SK-N-SH (cell line): Measurements from ENCODE around the gene STK16. TPM values are rescaled to one million over a fixed set of nuclear protein-coding genes. Genes with fewer than 3 reads are reported as not detected.

ENCODE experiments used
- CTCF ChIA-PET: fragments of 300-600, 350-600 bp; formaldehyde crosslinking; extraction: SDS; loops from one replicate; lab custom pipeline; 2021; lab: Yijun Ruan, JAX
- POLR2A ChIA-PET: fragments of 350-600 bp; sonication (Branson Sonifier 250); formaldehyde crosslinking; extraction: SDS; loops from one replicate; lab custom pipeline; 2020; ENCODE audit warnings: antibody characterized with exemption, inconsistent platforms; lab: Yijun Ruan, JAX
- DNase-seq: peaks from one replicate; pipeline ENCODE4 v3.0.0; 2012
- H2AFZ ChIP-seq: fragments of 200-600 bp; sonication (generic); 2 replicates; pipeline ENCODE4 v1.8.1; 2016; ENCODE audit warnings: antibody characterized with exemption, mild to moderate bottlenecking, low read depth
- H3F3A ChIP-seq: fragments of 200-600 bp; sonication (generic); replicated peaks from 2 replicates; pipeline ENCODE3; 2016; ENCODE audit warnings: antibody characterized with exemption, mild to moderate bottlenecking; ENCODE audit not compliant: insufficient read depth
- H3K27ac ChIP-seq, 2 experiments: fragments of 200-500 bp in 1 of 2; fragments of 200-600 bp in 1 of 2; sonication (Bioruptor generic) in 1 of 2; sonication (generic), shearing (Covaris generic) in 1 of 2; 2 replicates each; pipeline versions ENCODE4 v1.5.1 to v1.6.1; 2014 to 2016; ENCODE audit warnings: low read depth in 2 of 2, inconsistent platforms in 1 of 2, low read length in 1 of 2, mild to moderate bottlenecking in 1 of 2, mixed read lengths in 1 of 2
- H3K27me3 ChIP-seq: fragments of 200-600 bp; sonication (generic), shearing (Covaris generic); 2 replicates; pipeline ENCODE4 v1.6.1; 2016; ENCODE audit warnings: mixed run types; ENCODE audit not compliant: insufficient read depth
- H3K36me3 ChIP-seq, 2 experiments: fragments of 200-500 bp in 1 of 2; fragments of 200-600 bp in 1 of 2; sonication (Bioruptor generic) in 1 of 2; sonication (generic) in 1 of 2; replicated peaks in 1 of 2; 2 replicates each; pipeline versions ENCODE3 to v1.5.1; 2014 to 2016; ENCODE audit warnings: low read length in 1 of 2, mild to moderate bottlenecking in 1 of 2; ENCODE audit not compliant: insufficient read depth in 2 of 2, control insufficient read depth in 1 of 2
- H3K4me1 ChIP-seq, 2 experiments: fragments of 200-500 bp in 1 of 2; fragments of 200-600 bp in 1 of 2; sonication (Bioruptor generic) in 1 of 2; sonication (generic), shearing (Covaris generic) in 1 of 2; 2 replicates each; pipeline versions ENCODE4 v1.5.1 to v1.6.1; 2014 to 2016; ENCODE audit warnings: low read depth in 1 of 2, low read length in 1 of 2, mixed run types in 1 of 2; ENCODE audit not compliant: insufficient read depth in 2 of 2, control insufficient read depth in 1 of 2
- H3K4me2 ChIP-seq: fragments of 200-600 bp; sonication (generic), shearing (Covaris generic); 2 replicates; pipeline ENCODE4 v1.6.1; 2017; ENCODE audit warnings: mixed run types
- H3K4me3 ChIP-seq, 2 experiments: fragments of 200-500 bp in 1 of 2; fragments of 200-600 bp in 1 of 2; sonication (Bioruptor generic) in 1 of 2; sonication (generic), shearing (Covaris generic) in 1 of 2; 2 replicates each; pipeline versions ENCODE4 v1.5.1 to v1.8.1; 2014 to 2016; ENCODE audit warnings: low read depth in 2 of 2, inconsistent platforms in 1 of 2, low read length in 1 of 2, mild to moderate bottlenecking in 1 of 2, mixed read lengths in 1 of 2, moderate library complexity in 1 of 2
- H3K79me2 ChIP-seq: fragments of 200-600 bp; sonication (generic); 2 replicates; pipeline ENCODE4 v1.8.1; 2017; ENCODE audit warnings: mild to moderate bottlenecking; ENCODE audit not compliant: insufficient read depth
- H3K9ac ChIP-seq: fragments of 200-600 bp; sonication (generic); 2 replicates; pipeline ENCODE4 v1.6.1; 2017; ENCODE audit warnings: mixed run types
- H3K9me2 ChIP-seq: fragments of 200-600 bp; sonication (generic); 2 replicates; pipeline ENCODE4 v1.6.1; 2017; ENCODE audit warnings: mixed run types
- H3K9me3 ChIP-seq: fragments of 200-600 bp; sonication (generic); 2 replicates; pipeline ENCODE4 v1.6.1; 2017; ENCODE audit warnings: mixed run types, mild to moderate bottlenecking, moderate library complexity
- H4K20me1 ChIP-seq: fragments of 200-600 bp; sonication (generic); 2 replicates; pipeline ENCODE4 v1.6.1; 2017; ENCODE audit warnings: mild to moderate bottlenecking, mixed run types; ENCODE audit not compliant: insufficient read depth
- EP300 ChIP-seq, 2 experiments: IDR thresholded peaks; 2 replicates each; pipeline versions ENCODE4 v1.4.0 to v1.6.1; 2012; ENCODE audit warnings: borderline replicate concordance in 1 of 2, low read depth in 1 of 2, low read length in 1 of 2
- EZH2phosphoT487 ChIP-seq: fragments of 200-600 bp; sonication (generic); IDR thresholded peaks from 2 replicates; pipeline ENCODE4 v1.6.1; 2017; ENCODE audit warnings: low read depth, mixed run types, mild to moderate bottlenecking, antibody characterized with exemption, moderate library complexity, borderline replicate concordance
- GABPA ChIP-seq: IDR thresholded peaks from 2 replicates; pipeline ENCODE4 v1.4.0; 2012; ENCODE audit warnings: low read depth, mild to moderate bottlenecking
- JUND ChIP-seq: IDR thresholded peaks from 2 replicates; pipeline ENCODE4 v1.4.0; 2012
- MEF2A ChIP-seq: IDR thresholded peaks from 2 replicates; pipeline ENCODE4 v1.4.0; 2012; ENCODE audit warnings: low read depth, borderline replicate concordance
- NFIC ChIP-seq: IDR thresholded peaks from 2 replicates; pipeline ENCODE4 v1.4.0; 2012; ENCODE audit warnings: borderline replicate concordance
- POLR2AphosphoS5 ChIP-seq: IDR thresholded peaks from 2 replicates; pipeline ENCODE4 v1.6.1; 2012; ENCODE audit warnings: low read depth, low read length
- RAD21 ChIP-seq: IDR thresholded peaks from 2 replicates; pipeline ENCODE4 v1.6.1; 2012; ENCODE audit warnings: mild to moderate bottlenecking, low read length
- RCOR1 ChIP-seq: fragments of 150-350 bp; IDR thresholded peaks from 2 replicates; pipeline ENCODE4 v1.6.1; 2017; ENCODE audit warnings: antibody characterized with exemption, low read length
- RFX5 ChIP-seq: IDR thresholded peaks from 2 replicates; pipeline ENCODE4 v1.6.1; 2012; ENCODE audit warnings: mild to moderate bottlenecking, improper control_type of control experiment, low read length
- SIN3A ChIP-seq: IDR thresholded peaks from 2 replicates; pipeline ENCODE4 v1.6.1; 2012; ENCODE audit warnings: low read depth, mild to moderate bottlenecking, low read length, moderate library complexity, borderline replicate concordance
- YY1 ChIP-seq: IDR thresholded peaks from 2 replicates; pipeline ENCODE4 v1.4.0; 2012; ENCODE audit warnings: low read depth, mild to moderate bottlenecking
- WGBS: methylation state at CpG from one replicate; pipeline ENCODE4 v1.1.6; 2017; ENCODE audit warnings: low lambda C conversion rate; 5-methylcytosine and 5-hydroxymethylcytosine counted together
- polyA plus RNA-seq, 3 experiments: library from polyadenylated mRNA; depleted of rRNA; stranded (reverse); fragments of >200 nt; gene quantifications; 2 replicates each; pipeline ENCODE4 v1.2.3, GENCODE V29; 2012
- TF ChIP-seq, protein P1 (sequence below): fragments of 200-600 bp; sonication (generic); IDR thresholded peaks from 2 replicates; pipeline ENCODE4 v1.6.1; 2017; ENCODE audit warnings: antibody characterized with exemption, mild to moderate bottlenecking, moderate library complexity
- TF ChIP-seq, protein P2 (sequence below): IDR thresholded peaks from 2 replicates; pipeline ENCODE4 v1.4.0; 2012; ENCODE audit warnings: low read depth, borderline replicate concordance
- TF ChIP-seq, protein P3 (sequence below): fragments of 150-350 bp; IDR thresholded peaks from 2 replicates; pipeline ENCODE4 v1.6.1; 2017; ENCODE audit warnings: antibody characterized with exemption, low read length, low read depth, borderline replicate concordance

The STK16 gene
- polyA plus RNA-seq, 1 of the 3 experiments (the other 2 are of a cell fraction), result 57.6 TPM

DNA sequence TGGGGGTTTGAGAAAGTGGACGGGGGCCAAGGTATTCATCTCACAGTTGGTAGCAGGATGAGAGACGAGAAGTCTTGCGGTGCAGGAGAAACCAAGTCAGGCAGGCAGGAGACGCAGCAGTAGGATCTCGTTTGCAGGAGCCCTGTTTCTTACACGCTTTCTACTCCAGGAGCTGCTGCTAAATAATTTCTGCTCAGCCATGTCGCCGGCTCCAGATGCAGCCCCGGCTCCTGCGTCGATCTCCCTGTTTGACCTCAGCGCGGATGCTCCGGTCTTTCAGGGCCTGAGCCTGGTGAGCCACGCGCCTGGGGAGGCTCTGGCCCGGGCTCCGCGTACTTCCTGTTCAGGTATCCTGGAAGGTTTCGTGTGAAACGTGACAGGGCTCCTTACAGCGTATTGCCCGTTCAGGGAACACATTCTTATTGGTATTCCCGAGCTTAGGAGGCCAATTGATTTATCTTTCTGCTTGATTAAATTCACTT lies 15.2 kb upstream of the STK16 start:
- ChIA-PET CTCF (interaction anchor here (0.9 to 5.1 kb wide), 8 partner anchors 11 to 70 kb away, joined by 3 to 40 read pairs (median 4); partner anchors contain the start of genes ABCB6 and NHEJ1), POLR2A (interaction anchor here (0.6 to 2.7 kb wide), 5 partner anchors 12 to 268 kb away, joined by 3 to 23 read pairs (median 8); partner anchors contain the start of genes ABCB6, CNPPD1, GLB1L and STK16)
- H3K27ac ChIP-seq, result peak overlapping the region; percentile 74 to 77
- H2AFZ ChIP-seq, result peak overlapping the region; percentile 80
- peak overlapping the region; percentile 82 to 87 for H3K4me3 ChIP-seq
- H3K9me2 ChIP-seq, result no peaks in the 10 kb centered on the region
- no peaks in the 10 kb centered on the region for H4K20me1 ChIP-seq
- H3K27me3 ChIP-seq, result no peaks in the 10 kb centered on the region
- TF ChIP-seq RAD21, result no peak
- TF ChIP-seq YY1, result no peak
- no peak for TF ChIP-seq GABPA
- TF ChIP-seq, protein P1, sequence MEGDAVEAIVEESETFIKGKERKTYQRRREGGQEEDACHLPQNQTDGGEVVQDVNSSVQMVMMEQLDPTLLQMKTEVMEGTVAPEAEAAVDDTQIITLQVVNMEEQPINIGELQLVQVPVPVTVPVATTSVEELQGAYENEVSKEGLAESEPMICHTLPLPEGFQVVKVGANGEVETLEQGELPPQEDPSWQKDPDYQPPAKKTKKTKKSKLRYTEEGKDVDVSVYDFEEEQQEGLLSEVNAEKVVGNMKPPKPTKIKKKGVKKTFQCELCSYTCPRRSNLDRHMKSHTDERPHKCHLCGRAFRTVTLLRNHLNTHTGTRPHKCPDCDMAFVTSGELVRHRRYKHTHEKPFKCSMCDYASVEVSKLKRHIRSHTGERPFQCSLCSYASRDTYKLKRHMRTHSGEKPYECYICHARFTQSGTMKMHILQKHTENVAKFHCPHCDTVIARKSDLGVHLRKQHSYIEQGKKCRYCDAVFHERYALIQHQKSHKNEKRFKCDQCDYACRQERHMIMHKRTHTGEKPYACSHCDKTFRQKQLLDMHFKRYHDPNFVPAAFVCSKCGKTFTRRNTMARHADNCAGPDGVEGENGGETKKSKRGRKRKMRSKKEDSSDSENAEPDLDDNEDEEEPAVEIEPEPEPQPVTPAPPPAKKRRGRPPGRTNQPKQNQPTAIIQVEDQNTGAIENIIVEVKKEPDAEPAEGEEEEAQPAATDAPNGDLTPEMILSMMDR, result no peak
- no peak for TF ChIP-seq RFX5
- TF ChIP-seq EP300 (IDR thresholded peaks at IDR 0.05; ENCODE audit: borderline replicate concordance in 1 of 2, low read depth in 1 of 2, low read length in 1 of 2), result no peak
- no peak for TF ChIP-seq EZH2phosphoT487
- TF ChIP-seq, protein P2, sequence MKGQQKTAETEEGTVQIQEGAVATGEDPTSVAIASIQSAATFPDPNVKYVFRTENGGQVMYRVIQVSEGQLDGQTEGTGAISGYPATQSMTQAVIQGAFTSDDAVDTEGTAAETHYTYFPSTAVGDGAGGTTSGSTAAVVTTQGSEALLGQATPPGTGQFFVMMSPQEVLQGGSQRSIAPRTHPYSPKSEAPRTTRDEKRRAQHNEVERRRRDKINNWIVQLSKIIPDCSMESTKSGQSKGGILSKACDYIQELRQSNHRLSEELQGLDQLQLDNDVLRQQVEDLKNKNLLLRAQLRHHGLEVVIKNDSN, result no peak
- no peak for TF ChIP-seq NFIC
- H3K4me1 ChIP-seq, result peaks cover 3 to 16% of the 10 kb centered on the region in 2 experiments; a peak in 1 of 4 replicates
- peaks cover 14 to 39% of the 10 kb centered on the region in 2 experiments for H3K36me3 ChIP-seq
- no peaks in the 10 kb centered on the region for H3K9me3 ChIP-seq
- peaks cover 27% of the 10 kb centered on the region for H3K79me2 ChIP-seq
- peaks cover 11% of the 10 kb centered on the region for H3F3A ChIP-seq
- peak overlapping the region; percentile 87 for H3K4me2 ChIP-seq
- WGBS, result 0% methylated on average over 24 of the region's 24 CpGs
- peak overlapping the region; percentile 70 for H3K9ac ChIP-seq
- DNase-seq, result peak; percentile 65

DNA sequence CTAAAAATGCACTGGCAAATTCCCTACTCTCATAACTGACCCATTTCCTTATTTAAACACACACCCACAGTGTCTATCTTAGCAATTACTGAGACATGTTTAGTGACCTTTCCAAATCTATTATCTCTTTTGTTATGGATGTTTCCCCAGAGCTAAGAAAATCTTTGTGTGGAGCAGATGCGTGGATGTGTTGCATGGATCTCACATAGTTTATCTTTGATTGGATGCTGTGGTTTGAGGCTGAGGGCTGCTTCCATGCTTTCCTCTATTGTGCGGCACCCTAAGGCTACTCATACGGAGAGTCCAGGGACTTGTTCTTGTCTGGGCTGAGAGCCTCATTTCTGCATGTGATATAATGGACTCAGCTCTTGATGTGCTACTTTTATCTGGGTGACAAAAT lies 10.9 kb upstream of the STK16 start:
- Histone ChIP-seq H3F3A (peaks cover 11% of the 10 kb centered on the region), H3K4me2 (no peak overlapping the region)
- CTCF ChIA-PET, result interaction anchor here (1.1 to 1.4 kb wide), 2 partner anchors 65 to 119 kb away, joined by 3 to 5 read pairs; no protein-coding TSS in a partner anchor

More for the DNA sequence above, 10.9 kb upstream of the STK16 start:
- peaks cover 3% of the 10 kb centered on the region in 2 experiments; a peak in 1 of 4 replicates for H3K4me1 ChIP-seq
- no peak for DNase-seq
- H3K9ac ChIP-seq, result no peak overlapping the region
- H3K27ac ChIP-seq, result no peak overlapping the region
- H3K27me3 ChIP-seq, result no peaks in the 10 kb centered on the region
- 0 out of 2 replicates have a peak, but pooled peaks cover 10% of the 10 kb centered on the region for H3K79me2 ChIP-seq
- no peak overlapping the region for H3K4me3 ChIP-seq
- WGBS, result 92% methylated on average over 3 of the region's 3 CpGs
- H4K20me1 ChIP-seq, result no peaks in the 10 kb centered on the region
- no peaks in the 10 kb centered on the region for H3K9me3 ChIP-seq
- TF ChIP-seq EP300 (IDR thresholded peaks at IDR 0.05; ENCODE audit: borderline replicate concordance in 1 of 2, low read depth in 1 of 2, low read length in 1 of 2), result no peak
- TF ChIP-seq JUND, result no peak
- TF ChIP-seq, protein P3, sequence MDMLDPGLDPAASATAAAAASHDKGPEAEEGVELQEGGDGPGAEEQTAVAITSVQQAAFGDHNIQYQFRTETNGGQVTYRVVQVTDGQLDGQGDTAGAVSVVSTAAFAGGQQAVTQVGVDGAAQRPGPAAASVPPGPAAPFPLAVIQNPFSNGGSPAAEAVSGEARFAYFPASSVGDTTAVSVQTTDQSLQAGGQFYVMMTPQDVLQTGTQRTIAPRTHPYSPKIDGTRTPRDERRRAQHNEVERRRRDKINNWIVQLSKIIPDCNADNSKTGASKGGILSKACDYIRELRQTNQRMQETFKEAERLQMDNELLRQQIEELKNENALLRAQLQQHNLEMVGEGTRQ, result no peak
- no peak for TF ChIP-seq SIN3A
- TF ChIP-seq, protein P1, result no peak
- TF ChIP-seq POLR2AphosphoS5, result no peak
- no peak for TF ChIP-seq RCOR1
- no peak for TF ChIP-seq MEF2A
- TF ChIP-seq, all 33 proteins: peak for 0
- Histone ChIP-seq H3K9me2 (no peaks in the 10 kb centered on the region), H2AFZ (no peak overlapping the region), H3K36me3 (peaks cover 14 to 73% of the 10 kb centered on the region in 2 experiments)
- POLR2A ChIA-PET, result interaction anchor here (0.6 to 1.2 kb wide), 2 partner anchors 13 to 16 kb away, joined by 3 to 5 read pairs; partner anchors contain the start of gene ABCB6
